A549 (cell line): ENCODE results near the gene DMRT1. TPM values are rescaled to one million over a fixed set of nuclear protein-coding genes. Genes with fewer than 3 reads are reported as not detected.

Experiments used
- ATAC-seq, 2 experiments: fragments of 200-7000 bp in 1 of 2; fragments of >200 bp in 1 of 2; cut with Nextera tagmentation in 1 of 2; cut with Tn5 transposase in 1 of 2; 3 replicates each; pipeline versions ENCODE4 v1.8.0 to v1.9.1; 2018 to 2020; ENCODE audit warnings: mild to moderate bottlenecking in 1 of 2, moderate library complexity in 1 of 2
- CTCF ChIA-PET: fragments of 300-600 bp; sonication (Branson Sonifier 250); formaldehyde crosslinking; extraction: SDS; loops from one replicate; lab custom pipeline; 2021; ENCODE audit warnings: antibody characterized with exemption, inconsistent platforms; lab: Yijun Ruan, JAX
- POLR2A ChIA-PET: fragments of 350-600 bp; formaldehyde crosslinking; extraction: SDS; loops from one replicate; lab custom pipeline; 2021; ENCODE audit warnings: antibody characterized with exemption, inconsistent platforms; lab: Yijun Ruan, JAX
- DNase-seq, 2 experiments: peaks; one replicate each; pipeline versions ENCODE4 v3.0.0 to v3.0.0-alpha.2; 2011 to 2016; ENCODE audit warnings: low read depth in 1 of 2, low spot score in 1 of 2
- FAIRE-seq: peaks from 2 replicates; lab custom pipeline; 2011; peaks lifted over from hg19 to GRCh38; lab: Jason Lieb, UNC
- H3K27ac ChIP-seq, 2 experiments: fragments of >200 bp; sonication (Bioruptor Twin); formaldehyde crosslinking; 3 replicates each; pipeline ENCODE4 v1.5.1; 2016 to 2017
- H3K4me1 ChIP-seq: fragments of >200 bp; sonication (Bioruptor Twin); formaldehyde crosslinking; 3 replicates; pipeline ENCODE4 v1.6.1; 2016
- H3K4me2 ChIP-seq: fragments of >200 bp; sonication (Bioruptor Twin); formaldehyde crosslinking; 3 replicates; pipeline ENCODE4 v1.6.1; 2016
- H3K4me3 ChIP-seq: fragments of >200 bp; sonication (Bioruptor Twin); formaldehyde crosslinking; 3 replicates; pipeline ENCODE4 v1.5.1; 2016
- H3K9me3 ChIP-seq: fragments of >200 bp; sonication (Bioruptor Twin); formaldehyde crosslinking; 3 replicates; pipeline ENCODE4 v1.6.1; 2016
- CHD4 ChIP-seq: fragments of 200-600 bp; sonication (generic); IDR thresholded peaks from 2 replicates; pipeline ENCODE4 v1.6.1; 2016; ENCODE audit warnings: antibody characterized with exemption, mild to moderate bottlenecking, borderline replicate concordance
- ELK1 ChIP-seq: fragments of 150-350 bp; IDR thresholded peaks from 2 replicates; pipeline ENCODE4 v1.6.1; 2014; ENCODE audit warnings: low read depth, mild to moderate bottlenecking, low read length
- EP300 ChIP-seq, 2 experiments: fragments of >200 bp; sonication (Bioruptor Twin); formaldehyde crosslinking; IDR thresholded peaks; 2 replicates in 1 of 2; 3 replicates in 1 of 2; pipeline ENCODE4 v1.6.1; 2016 to 2017
- ESRRA ChIP-seq: fragments of 150-350 bp; IDR thresholded peaks from 2 replicates; pipeline ENCODE4 v1.6.1; 2014; ENCODE audit warnings: mild to moderate bottlenecking, low read length, borderline replicate concordance
- FOSL2 ChIP-seq, 2 experiments: fragments of 450-650 bp in 1 of 2; fragments of >200 bp in 1 of 2; sonication (Bioruptor Twin) in 1 of 2; formaldehyde crosslinking; IDR thresholded peaks; 2 replicates each; pipeline versions ENCODE4 v1.5.0 to v1.6.1; 2016 to 2020; ENCODE audit warnings: mild to moderate bottlenecking in 1 of 2, moderate library complexity in 1 of 2
- HEYL ChIP-seq: fragments of 250-450 bp; sonication (Bioruptor Pico); IDR thresholded peaks from 2 replicates; pipeline ENCODE4 v1.8.0; 2021; ENCODE audit warnings: mild to moderate bottlenecking, moderate library complexity
- HOXA7 ChIP-seq: fragments of 250-450 bp; sonication (Bioruptor Pico); IDR thresholded peaks from 2 replicates; pipeline ENCODE4 v1.5.0; 2020; ENCODE audit warnings: mild to moderate bottlenecking, moderate library complexity
- HOXB13 ChIP-seq: fragments of 250-450 bp; sonication (Bioruptor Pico); IDR thresholded peaks from 2 replicates; pipeline ENCODE4 v1.5.0; 2020; ENCODE audit warnings: low read depth, mild to moderate bottlenecking, moderate library complexity
- KDM5A ChIP-seq: fragments of 200-600 bp; sonication (generic); IDR thresholded peaks from 2 replicates; pipeline ENCODE4 v1.6.1; 2016; ENCODE audit warnings: antibody characterized with exemption, mild to moderate bottlenecking
- MAFK ChIP-seq: fragments of 450-650 bp; IDR thresholded peaks from 2 replicates; pipeline ENCODE4 v1.6.1; 2014; ENCODE audit not compliant: partially characterized antibody
- MAZ ChIP-seq: fragments of 150-350 bp; IDR thresholded peaks from 2 replicates; pipeline ENCODE4 v1.6.1; 2014; ENCODE audit warnings: antibody characterized with exemption, low read depth, low read length, borderline replicate concordance
- MYC ChIP-seq: IDR thresholded peaks from 2 replicates; pipeline ENCODE4 v1.6.1; 2012; ENCODE audit warnings: mild to moderate bottlenecking, inconsistent platforms, low read length, improper control_type of control experiment, borderline replicate concordance
- NR3C1 ChIP-seq: fragments of >200 bp; sonication (Bioruptor Twin); formaldehyde crosslinking; IDR thresholded peaks from 3 replicates; pipeline ENCODE4 v1.6.1; 2017
- POLR2A ChIP-seq: IDR thresholded peaks from 2 replicates; pipeline ENCODE4 v1.6.1; 2012; ENCODE audit warnings: mild to moderate bottlenecking, low read length
- POLR2AphosphoS2 ChIP-seq: conservative IDR thresholded peaks from 2 replicates; pipeline ENCODE4 v1.6.1; 2012; ENCODE audit warnings: low read length, improper control_type of control experiment, inconsistent platforms
- RAD21 ChIP-seq, 2 experiments: fragments of >200 bp in 1 of 2; sonication (Bioruptor Twin) in 1 of 2; formaldehyde crosslinking in 1 of 2; IDR thresholded peaks in 1 of 2; conservative IDR thresholded peaks in 1 of 2; 2 replicates in 1 of 2; 3 replicates in 1 of 2; pipeline ENCODE4 v1.6.1; 2012 to 2018; ENCODE audit warnings: inconsistent platforms in 1 of 2
- SMC3 ChIP-seq: fragments of >200 bp; sonication (Bioruptor Twin); formaldehyde crosslinking; IDR thresholded peaks from 3 replicates; pipeline ENCODE4 v1.6.1; 2018; ENCODE audit warnings: inconsistent platforms
- SREBF2 ChIP-seq: fragments of 450-650 bp; IDR thresholded peaks from 2 replicates; pipeline ENCODE4 v1.6.1; 2014; ENCODE audit warnings: mild to moderate bottlenecking, moderate library complexity
- TP53 ChIP-seq: fragments of 250-450 bp; sonication (Bioruptor Pico); IDR thresholded peaks from 2 replicates; pipeline ENCODE4 v1.5.0; 2021; ENCODE audit warnings: mild to moderate bottlenecking, moderate library complexity
- USF2 ChIP-seq: fragments of 450-650 bp; IDR thresholded peaks from 2 replicates; pipeline ENCODE4 v1.6.1; 2014; ENCODE audit warnings: antibody characterized with exemption
- ZC3H11A ChIP-seq: fragments of 450-650 bp; IDR thresholded peaks from 2 replicates; pipeline ENCODE4 v1.6.1; 2014; ENCODE audit warnings: antibody characterized with exemption, mild to moderate bottlenecking
- ZNF302 ChIP-seq: fragments of 250-450 bp; sonication (Bioruptor Pico); IDR thresholded peaks from 2 replicates; pipeline ENCODE4 v1.9.0; 2021; ENCODE audit warnings: inconsistent platforms, mild to moderate bottlenecking, moderate library complexity
- ZSCAN20 ChIP-seq: fragments of 250-450 bp; sonication (Bioruptor Pico); IDR thresholded peaks from 2 replicates; pipeline ENCODE4 v1.8.0; 2022; ENCODE audit warnings: mild to moderate bottlenecking, moderate library complexity
- WGBS: methylation state at CpG from one replicate; pipeline ENCODE4 v1.1.6; 2017; ENCODE audit errors: missing lambda C conversion rate; 5-methylcytosine and 5-hydroxymethylcytosine counted together
- polyA plus RNA-seq, 4 experiments: library from polyadenylated mRNA; depleted of rRNA in 3 of 4; stranded (reverse); fragments of >200 nt; fragmentation: RNase III in 1 of 4; extraction: RNeasy Plus Mini Kit Qiagen cat#74134 plus additional on column Dnase treatment in 1 of 4; gene quantifications; 2 replicates in 3 of 4; 3 replicates in 1 of 4; pipeline ENCODE4 v1.2.3, GENCODE V29; 2011 to 2017
- TF ChIP-seq, protein P1 (sequence below): fragments of >200 bp; sonication (Bioruptor Twin); formaldehyde crosslinking; IDR thresholded peaks from 3 replicates; pipeline ENCODE4 v1.5.1; 2016
- TF ChIP-seq, protein P2 (sequence below): fragments of >200 bp; sonication (Bioruptor Twin); formaldehyde crosslinking; IDR thresholded peaks from 3 replicates; pipeline ENCODE4 v1.6.1; 2016

DMRT1 gene
- polyA plus RNA-seq, 2 of the 4 experiments (the other 2 are of a cell fraction): not detected

- TF ChIP-seq ZSCAN20: no peak
- TF ChIP-seq ZNF302 (CRISPR knock-in tag): no peak
- TF ChIP-seq MYC: no peak
- TF ChIP-seq SREBF2: no peak
- no peak for TF ChIP-seq ESRRA
- TF ChIP-seq ELK1: no peak
- no peak for TF ChIP-seq POLR2AphosphoS2
- no peak for TF ChIP-seq SMC3
- TF ChIP-seq POLR2A: no peak
- no peak for TF ChIP-seq HOXB13 (CRISPR knock-in tag)
- TF ChIP-seq MAFK: no peak
- no peak for TF ChIP-seq HEYL
- TF ChIP-seq TP53 (CRISPR knock-in tag): no peak
- no peak for TF ChIP-seq FOSL2 (IDR thresholded peaks at IDR 0.05)
- no peak for TF ChIP-seq FOSL2 (CRISPR knock-in tag; IDR thresholded peaks at IDR 0.05)
- no peak for TF ChIP-seq HOXA7 (CRISPR knock-in tag)
- TF ChIP-seq NR3C1: no peak
- TF ChIP-seq KDM5A: no peak
- ATAC-seq (no peak), DNase-seq (no peak), FAIRE-seq (no peak)
- CTCF ChIA-PET: interaction anchor here (0.7 to 1.8 kb wide), 5 partner anchors 191 to 418 kb away, joined by 3 to 9 read pairs (median 4); no protein-coding TSS in a partner anchor
- H3K4me1 ChIP-seq: no peaks in the 10 kb centered on the region
- 68% methylated on average over 3 of the region's 3 CpGs for WGBS
- no peaks in the 10 kb centered on the region for H3K9me3 ChIP-seq
- H3K27ac ChIP-seq: no peak overlapping the region
- POLR2A ChIA-PET: no interaction called here
- no peak overlapping the region for H3K4me3 ChIP-seq
- H3K4me2 ChIP-seq: no peak overlapping the region
Measured at GRCh38 chr9:805151-805550, 36.3 kb upstream of the DMRT1 start.

DNA sequence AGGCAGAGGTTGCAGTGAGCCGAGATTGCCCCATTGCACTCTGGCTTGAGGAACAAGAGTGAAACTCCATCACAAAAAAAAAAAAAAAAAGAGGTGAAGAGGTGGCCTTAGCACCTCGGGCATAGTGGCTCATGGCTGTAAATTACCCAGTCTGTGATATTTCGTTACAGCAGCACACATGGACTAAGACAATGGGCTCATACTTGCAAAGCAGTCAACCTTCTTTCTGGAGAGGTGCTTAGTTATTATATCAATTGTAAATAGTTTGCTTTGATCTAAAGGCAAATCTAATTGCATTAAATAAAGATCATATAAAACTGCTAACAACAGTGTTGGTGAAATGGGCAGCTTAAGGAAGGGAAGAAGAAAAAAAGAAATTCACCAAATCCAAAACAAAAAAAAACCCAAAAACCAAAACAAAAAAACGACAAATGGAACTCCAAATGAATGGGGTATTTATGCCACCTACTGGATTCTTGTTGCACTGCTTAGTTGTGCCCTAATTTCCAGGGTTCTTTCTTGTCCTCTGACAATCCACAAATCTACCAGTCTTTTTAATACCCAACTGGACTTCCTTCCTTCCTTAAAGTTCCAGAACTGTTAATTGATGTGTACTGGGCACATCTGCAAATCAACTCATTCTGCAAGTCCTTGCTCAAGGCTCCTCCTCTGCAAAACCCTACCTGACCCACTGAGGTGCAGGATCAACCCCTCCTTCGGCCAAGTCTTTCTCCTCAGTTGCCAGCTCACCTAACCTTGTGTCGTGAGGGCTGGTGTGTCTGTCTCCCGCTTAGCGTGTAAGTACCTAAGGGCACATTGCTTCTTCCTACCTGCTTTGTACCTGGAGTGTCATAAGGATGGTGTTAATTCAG is 35.0 kb upstream of the DMRT1 start:
- TF ChIP-seq ELK1 (no peak), MAZ (no peak), USF2 (no peak), HOXB13 (CRISPR knock-in tag) (no peak), SMC3 (peak; percentile 78), ZC3H11A (no peak), RAD21 (conservative IDR thresholded peaks at IDR 0.05 in 1 of 2, IDR thresholded peaks at IDR 0.05 in 1 of 2) (peak; percentile 79 to 81), EP300 (IDR thresholded peaks at IDR 0.05) (no peak), ZNF302 (CRISPR knock-in tag) (no peak), CHD4 (no peak), ZSCAN20 (no peak)
- TF ChIP-seq, protein P1, sequence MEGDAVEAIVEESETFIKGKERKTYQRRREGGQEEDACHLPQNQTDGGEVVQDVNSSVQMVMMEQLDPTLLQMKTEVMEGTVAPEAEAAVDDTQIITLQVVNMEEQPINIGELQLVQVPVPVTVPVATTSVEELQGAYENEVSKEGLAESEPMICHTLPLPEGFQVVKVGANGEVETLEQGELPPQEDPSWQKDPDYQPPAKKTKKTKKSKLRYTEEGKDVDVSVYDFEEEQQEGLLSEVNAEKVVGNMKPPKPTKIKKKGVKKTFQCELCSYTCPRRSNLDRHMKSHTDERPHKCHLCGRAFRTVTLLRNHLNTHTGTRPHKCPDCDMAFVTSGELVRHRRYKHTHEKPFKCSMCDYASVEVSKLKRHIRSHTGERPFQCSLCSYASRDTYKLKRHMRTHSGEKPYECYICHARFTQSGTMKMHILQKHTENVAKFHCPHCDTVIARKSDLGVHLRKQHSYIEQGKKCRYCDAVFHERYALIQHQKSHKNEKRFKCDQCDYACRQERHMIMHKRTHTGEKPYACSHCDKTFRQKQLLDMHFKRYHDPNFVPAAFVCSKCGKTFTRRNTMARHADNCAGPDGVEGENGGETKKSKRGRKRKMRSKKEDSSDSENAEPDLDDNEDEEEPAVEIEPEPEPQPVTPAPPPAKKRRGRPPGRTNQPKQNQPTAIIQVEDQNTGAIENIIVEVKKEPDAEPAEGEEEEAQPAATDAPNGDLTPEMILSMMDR: peak; percentile 76
- TF ChIP-seq, protein P2, sequence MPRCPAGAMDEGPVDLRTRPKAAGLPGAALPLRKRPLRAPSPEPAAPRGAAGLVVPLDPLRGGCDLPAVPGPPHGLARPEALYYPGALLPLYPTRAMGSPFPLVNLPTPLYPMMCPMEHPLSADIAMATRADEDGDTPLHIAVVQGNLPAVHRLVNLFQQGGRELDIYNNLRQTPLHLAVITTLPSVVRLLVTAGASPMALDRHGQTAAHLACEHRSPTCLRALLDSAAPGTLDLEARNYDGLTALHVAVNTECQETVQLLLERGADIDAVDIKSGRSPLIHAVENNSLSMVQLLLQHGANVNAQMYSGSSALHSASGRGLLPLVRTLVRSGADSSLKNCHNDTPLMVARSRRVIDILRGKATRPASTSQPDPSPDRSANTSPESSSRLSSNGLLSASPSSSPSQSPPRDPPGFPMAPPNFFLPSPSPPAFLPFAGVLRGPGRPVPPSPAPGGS: no peak
- ATAC-seq (peak in 1 of 2 experiments; percentile 77; a peak in 3 of 6 replicates), FAIRE-seq (peak; percentile 94), DNase-seq (peak; percentile 48 to 50)
- Histone ChIP-seq H3K4me3 (no peak overlapping the region), H3K27ac (no peak overlapping the region), H3K4me1 (peaks cover 12% of the 10 kb centered on the region), H3K9me3 (no peaks in the 10 kb centered on the region), H3K4me2 (peak overlapping the region; percentile 37; the same call in 2 of the 3 replicates)
- POLR2A ChIA-PET: no interaction called here
- WGBS: 16% methylated on average over 8 of the region's 8 CpGs
- CTCF ChIA-PET: interaction anchor here (0.6 to 2.2 kb wide), 26 partner anchors 8 to 479 kb away, joined by 3 to 14 read pairs (median 4); no protein-coding TSS in a partner anchor
